Measurements from ENCODE around the gene BMAL2. TPM values are rescaled to one million over a fixed set of nuclear protein-coding genes. Genes with fewer than 3 reads are reported as not detected.
A peak's percentile ranks its signal among the peaks of the same experiment; 100 is the strongest.

Gene BMAL2
- total and polyA plus RNA-seq, 2 experiments from 2014 or later: 5.5 to 18.2 TPM

DNA sequence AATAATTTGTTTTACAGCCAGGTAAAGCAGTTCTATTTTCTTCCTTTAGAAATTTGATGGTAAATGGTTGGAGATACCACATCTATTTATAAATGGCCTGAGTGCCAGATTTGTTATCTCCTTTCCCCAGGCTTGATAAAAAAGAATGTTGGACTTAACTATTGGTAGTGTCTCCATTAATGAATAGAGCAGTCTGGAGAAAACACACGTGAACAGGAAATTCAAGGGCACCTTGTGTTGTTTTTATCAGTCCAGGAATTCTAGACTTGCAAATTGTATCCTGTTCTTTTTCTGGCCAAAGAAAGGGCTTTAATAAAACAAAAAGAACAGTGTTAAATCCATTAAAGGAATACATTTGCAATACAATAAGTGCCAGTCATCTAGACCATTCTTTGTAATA is 40.8 kb upstream of the BMAL2 start:
- H3K27me3 Mint-ChIP-seq (ENCODE audit: insufficient read depth, low read depth, poor library complexity): no peaks in the 10 kb centered on the region
- DNase-seq (ENCODE audit: low spot score) (no peak), ATAC-seq (no peak)
- no peaks in the 10 kb centered on the region for H4K20me1 ChIP-seq (replicated peaks; ENCODE audit: insufficient read depth)
- H3K9me3 Mint-ChIP-seq: no peaks in the 10 kb centered on the region
- H3K27ac Mint-ChIP-seq: peak overlapping the region; percentile 20
- peaks cover 60% of the 10 kb centered on the region for H3K4me1 ChIP-seq (ENCODE audit: insufficient read depth)
- H3K9me2 ChIP-seq (ENCODE audit: insufficient read depth): no peaks in the 10 kb centered on the region
- H3K79me2 ChIP-seq (replicated peaks; ENCODE audit: insufficient read depth): peaks cover 39% of the 10 kb centered on the region
- no peaks in the 10 kb centered on the region for H3K27me3 ChIP-seq (ENCODE audit: insufficient read depth)
- H3K27ac ChIP-seq (ENCODE audit: low read depth): peak overlapping the region; percentile 13
- no peak overlapping the region for H2AFZ ChIP-seq
- TF ChIP-seq ZNF331 (CRISPR knock-in tag; IDR thresholded peaks at IDR 0.05; ENCODE audit: low read depth) (no peak), NANOG (IDR thresholded peaks at IDR 0.05; ENCODE audit: borderline replicate concordance) (peak; percentile 27; the same call in 1 of the 2 replicates), EZH2 (IDR thresholded peaks at IDR 0.05; ENCODE audit: low read depth, unreplicated experiment) (no peak)
- peaks cover 57% of the 10 kb centered on the region for H3K4me1 Mint-ChIP-seq
- H3K4me3 Mint-ChIP-seq: peak overlapping the region; percentile 20; the same call in 1 of the 3 replicates
- no peaks in the 10 kb centered on the region for H3K36me3 Mint-ChIP-seq (ENCODE audit: low read depth)
- no peaks in the 10 kb centered on the region for H3K36me3 ChIP-seq (ENCODE audit: insufficient read depth)
- no peaks in the 10 kb centered on the region for H3F3A ChIP-seq (replicated peaks; ENCODE audit: low read depth)
- H3K4me3 ChIP-seq: peak overlapping the region; percentile 25; the same call in 1 of the 2 replicates
- H3K4me2 ChIP-seq: peak overlapping the region; percentile 72

DNA sequence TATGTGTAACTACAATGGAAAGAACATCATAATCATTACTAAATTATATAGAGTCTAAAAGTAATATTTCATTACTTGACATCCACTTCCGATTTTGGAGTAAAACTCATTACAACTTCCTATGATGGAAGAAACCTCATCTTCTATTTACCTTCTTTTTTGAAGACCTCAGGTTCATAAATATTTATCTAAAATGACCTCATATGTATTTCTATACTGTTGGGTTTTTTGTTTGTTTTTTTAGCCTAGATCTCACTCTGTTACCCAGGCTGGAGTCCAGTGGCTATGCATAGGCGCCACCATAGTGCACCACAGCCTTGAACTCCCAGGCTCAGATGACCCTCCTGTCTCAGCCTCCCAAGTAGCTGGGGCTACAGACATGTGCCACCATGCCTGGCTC is 39.9 kb upstream of the BMAL2 start:
- H3K4me1 Mint-ChIP-seq: peaks cover 55% of the 10 kb centered on the region
- Histone ChIP-seq H3K4me2 (peak overlapping the region; percentile 72), H4K20me1 (replicated peaks; ENCODE audit: insufficient read depth) (no peaks in the 10 kb centered on the region), H3K9me2 (ENCODE audit: insufficient read depth) (no peaks in the 10 kb centered on the region), H3K27ac (ENCODE audit: low read depth) (no peak overlapping the region), H3K79me2 (replicated peaks; ENCODE audit: insufficient read depth) (peaks cover 39% of the 10 kb centered on the region), H3K4me3 (no peak overlapping the region), H2AFZ (no peak overlapping the region), H3F3A (replicated peaks; ENCODE audit: low read depth) (no peaks in the 10 kb centered on the region), H3K4me1 (ENCODE audit: insufficient read depth) (peaks cover 60% of the 10 kb centered on the region), H3K36me3 (ENCODE audit: insufficient read depth) (no peaks in the 10 kb centered on the region), H3K27me3 (ENCODE audit: insufficient read depth) (no peaks in the 10 kb centered on the region)
- H3K4me3 Mint-ChIP-seq: no peak overlapping the region
- no peaks in the 10 kb centered on the region for H3K27me3 Mint-ChIP-seq (ENCODE audit: insufficient read depth, low read depth, poor library complexity)
- peak overlapping the region; percentile 84; the same call in 1 of the 2 replicates for H3K27ac Mint-ChIP-seq
- DNase-seq (ENCODE audit: low spot score) (no peak), ATAC-seq (no peak)
- no peaks in the 10 kb centered on the region for H3K9me3 Mint-ChIP-seq
- peaks cover 3% of the 10 kb centered on the region; the same call in 2 of the 3 replicates for H3K36me3 Mint-ChIP-seq (ENCODE audit: low read depth)
- no peak for TF ChIP-seq NANOG (IDR thresholded peaks at IDR 0.05; ENCODE audit: borderline replicate concordance)
- TF ChIP-seq, protein P1, sequence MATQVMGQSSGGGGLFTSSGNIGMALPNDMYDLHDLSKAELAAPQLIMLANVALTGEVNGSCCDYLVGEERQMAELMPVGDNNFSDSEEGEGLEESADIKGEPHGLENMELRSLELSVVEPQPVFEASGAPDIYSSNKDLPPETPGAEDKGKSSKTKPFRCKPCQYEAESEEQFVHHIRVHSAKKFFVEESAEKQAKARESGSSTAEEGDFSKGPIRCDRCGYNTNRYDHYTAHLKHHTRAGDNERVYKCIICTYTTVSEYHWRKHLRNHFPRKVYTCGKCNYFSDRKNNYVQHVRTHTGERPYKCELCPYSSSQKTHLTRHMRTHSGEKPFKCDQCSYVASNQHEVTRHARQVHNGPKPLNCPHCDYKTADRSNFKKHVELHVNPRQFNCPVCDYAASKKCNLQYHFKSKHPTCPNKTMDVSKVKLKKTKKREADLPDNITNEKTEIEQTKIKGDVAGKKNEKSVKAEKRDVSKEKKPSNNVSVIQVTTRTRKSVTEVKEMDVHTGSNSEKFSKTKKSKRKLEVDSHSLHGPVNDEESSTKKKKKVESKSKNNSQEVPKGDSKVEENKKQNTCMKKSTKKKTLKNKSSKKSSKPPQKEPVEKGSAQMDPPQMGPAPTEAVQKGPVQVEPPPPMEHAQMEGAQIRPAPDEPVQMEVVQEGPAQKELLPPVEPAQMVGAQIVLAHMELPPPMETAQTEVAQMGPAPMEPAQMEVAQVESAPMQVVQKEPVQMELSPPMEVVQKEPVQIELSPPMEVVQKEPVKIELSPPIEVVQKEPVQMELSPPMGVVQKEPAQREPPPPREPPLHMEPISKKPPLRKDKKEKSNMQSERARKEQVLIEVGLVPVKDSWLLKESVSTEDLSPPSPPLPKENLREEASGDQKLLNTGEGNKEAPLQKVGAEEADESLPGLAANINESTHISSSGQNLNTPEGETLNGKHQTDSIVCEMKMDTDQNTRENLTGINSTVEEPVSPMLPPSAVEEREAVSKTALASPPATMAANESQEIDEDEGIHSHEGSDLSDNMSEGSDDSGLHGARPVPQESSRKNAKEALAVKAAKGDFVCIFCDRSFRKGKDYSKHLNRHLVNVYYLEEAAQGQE (IDR thresholded peaks at IDR 0.05; ENCODE audit: unreplicated experiment): no peak
- TF ChIP-seq CREB1 (CRISPR knock-in tag; IDR thresholded peaks at IDR 0.05; ENCODE audit: low read depth): no peak
- TF ChIP-seq, protein P2, sequence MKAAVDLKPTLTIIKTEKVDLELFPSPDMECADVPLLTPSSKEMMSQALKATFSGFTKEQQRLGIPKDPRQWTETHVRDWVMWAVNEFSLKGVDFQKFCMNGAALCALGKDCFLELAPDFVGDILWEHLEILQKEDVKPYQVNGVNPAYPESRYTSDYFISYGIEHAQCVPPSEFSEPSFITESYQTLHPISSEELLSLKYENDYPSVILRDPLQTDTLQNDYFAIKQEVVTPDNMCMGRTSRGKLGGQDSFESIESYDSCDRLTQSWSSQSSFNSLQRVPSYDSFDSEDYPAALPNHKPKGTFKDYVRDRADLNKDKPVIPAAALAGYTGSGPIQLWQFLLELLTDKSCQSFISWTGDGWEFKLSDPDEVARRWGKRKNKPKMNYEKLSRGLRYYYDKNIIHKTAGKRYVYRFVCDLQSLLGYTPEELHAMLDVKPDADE (IDR thresholded peaks at IDR 0.05): no peak
- TF ChIP-seq, protein P3, sequence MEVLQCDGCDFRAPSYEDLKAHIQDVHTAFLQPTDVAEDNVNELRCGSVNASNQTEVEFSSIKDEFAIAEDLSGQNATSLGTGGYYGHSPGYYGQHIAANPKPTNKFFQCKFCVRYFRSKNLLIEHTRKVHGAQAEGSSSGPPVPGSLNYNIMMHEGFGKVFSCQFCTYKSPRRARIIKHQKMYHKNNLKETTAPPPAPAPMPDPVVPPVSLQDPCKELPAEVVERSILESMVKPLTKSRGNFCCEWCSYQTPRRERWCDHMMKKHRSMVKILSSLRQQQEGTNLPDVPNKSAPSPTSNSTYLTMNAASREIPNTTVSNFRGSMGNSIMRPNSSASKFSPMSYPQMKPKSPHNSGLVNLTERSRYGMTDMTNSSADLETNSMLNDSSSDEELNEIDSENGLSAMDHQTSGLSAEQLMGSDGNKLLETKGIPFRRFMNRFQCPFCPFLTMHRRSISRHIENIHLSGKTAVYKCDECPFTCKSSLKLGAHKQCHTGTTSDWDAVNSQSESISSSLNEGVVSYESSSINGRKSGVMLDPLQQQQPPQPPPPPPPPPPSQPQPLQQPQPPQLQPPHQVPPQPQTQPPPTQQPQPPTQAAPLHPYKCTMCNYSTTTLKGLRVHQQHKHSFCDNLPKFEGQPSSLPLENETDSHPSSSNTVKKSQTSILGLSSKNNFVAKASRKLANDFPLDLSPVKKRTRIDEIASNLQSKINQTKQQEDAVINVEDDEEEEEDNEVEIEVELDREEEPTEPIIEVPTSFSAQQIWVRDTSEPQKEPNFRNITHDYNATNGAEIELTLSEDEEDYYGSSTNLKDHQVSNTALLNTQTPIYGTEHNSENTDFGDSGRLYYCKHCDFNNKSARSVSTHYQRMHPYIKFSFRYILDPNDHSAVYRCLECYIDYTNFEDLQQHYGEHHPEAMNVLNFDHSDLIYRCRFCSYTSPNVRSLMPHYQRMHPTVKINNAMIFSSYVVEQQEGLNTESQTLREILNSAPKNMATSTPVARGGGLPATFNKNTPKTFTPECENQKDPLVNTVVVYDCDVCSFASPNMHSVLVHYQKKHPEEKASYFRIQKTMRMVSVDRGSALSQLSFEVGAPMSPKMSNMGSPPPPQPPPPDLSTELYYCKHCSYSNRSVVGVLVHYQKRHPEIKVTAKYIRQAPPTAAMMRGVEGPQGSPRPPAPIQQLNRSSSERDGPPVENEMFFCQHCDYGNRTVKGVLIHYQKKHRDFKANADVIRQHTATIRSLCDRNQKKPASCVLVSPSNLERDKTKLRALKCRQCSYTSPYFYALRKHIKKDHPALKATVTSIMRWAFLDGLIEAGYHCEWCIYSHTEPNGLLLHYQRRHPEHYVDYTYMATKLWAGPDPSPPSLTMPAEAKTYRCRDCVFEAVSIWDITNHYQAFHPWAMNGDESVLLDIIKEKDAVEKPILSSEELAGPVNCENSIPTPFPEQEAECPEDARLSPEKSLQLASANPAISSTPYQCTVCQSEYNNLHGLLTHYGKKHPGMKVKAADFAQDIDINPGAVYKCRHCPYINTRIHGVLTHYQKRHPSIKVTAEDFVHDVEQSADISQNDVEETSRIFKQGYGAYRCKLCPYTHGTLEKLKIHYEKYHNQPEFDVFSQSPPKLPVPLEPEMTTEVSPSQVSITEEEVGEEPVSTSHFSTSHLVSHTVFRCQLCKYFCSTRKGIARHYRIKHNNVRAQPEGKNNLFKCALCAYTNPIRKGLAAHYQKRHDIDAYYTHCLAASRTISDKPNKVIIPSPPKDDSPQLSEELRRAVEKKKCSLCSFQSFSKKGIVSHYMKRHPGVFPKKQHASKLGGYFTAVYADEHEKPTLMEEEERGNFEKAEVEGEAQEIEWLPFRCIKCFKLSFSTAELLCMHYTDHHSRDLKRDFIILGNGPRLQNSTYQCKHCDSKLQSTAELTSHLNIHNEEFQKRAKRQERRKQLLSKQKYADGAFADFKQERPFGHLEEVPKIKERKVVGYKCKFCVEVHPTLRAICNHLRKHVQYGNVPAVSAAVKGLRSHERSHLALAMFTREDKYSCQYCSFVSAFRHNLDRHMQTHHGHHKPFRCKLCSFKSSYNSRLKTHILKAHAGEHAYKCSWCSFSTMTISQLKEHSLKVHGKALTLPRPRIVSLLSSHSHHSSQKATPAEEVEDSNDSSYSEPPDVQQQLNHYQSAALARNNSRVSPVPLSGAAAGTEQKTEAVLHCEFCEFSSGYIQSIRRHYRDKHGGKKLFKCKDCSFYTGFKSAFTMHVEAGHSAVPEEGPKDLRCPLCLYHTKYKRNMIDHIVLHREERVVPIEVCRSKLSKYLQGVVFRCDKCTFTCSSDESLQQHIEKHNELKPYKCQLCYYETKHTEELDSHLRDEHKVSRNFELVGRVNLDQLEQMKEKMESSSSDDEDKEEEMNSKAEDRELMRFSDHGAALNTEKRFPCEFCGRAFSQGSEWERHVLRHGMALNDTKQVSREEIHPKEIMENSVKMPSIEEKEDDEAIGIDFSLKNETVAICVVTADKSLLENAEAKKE (CRISPR knock-in tag; IDR thresholded peaks at IDR 0.05): no peak
- TF ChIP-seq EZH2phosphoT487 (IDR thresholded peaks at IDR 0.05; ENCODE audit: unreplicated experiment): no peak
- TF ChIP-seq STAT1 (IDR thresholded peaks at IDR 0.05; ENCODE audit: unreplicated experiment): no peak
- TF ChIP-seq POLR2AphosphoS5 (IDR thresholded peaks at IDR 0.05; ENCODE audit: low read depth): no peak
- no peak for TF ChIP-seq JUNB (IDR thresholded peaks at IDR 0.05; ENCODE audit: unreplicated experiment)
